ENCODE data around the gene XYLT1.

Gene XYLT1

DNA sequence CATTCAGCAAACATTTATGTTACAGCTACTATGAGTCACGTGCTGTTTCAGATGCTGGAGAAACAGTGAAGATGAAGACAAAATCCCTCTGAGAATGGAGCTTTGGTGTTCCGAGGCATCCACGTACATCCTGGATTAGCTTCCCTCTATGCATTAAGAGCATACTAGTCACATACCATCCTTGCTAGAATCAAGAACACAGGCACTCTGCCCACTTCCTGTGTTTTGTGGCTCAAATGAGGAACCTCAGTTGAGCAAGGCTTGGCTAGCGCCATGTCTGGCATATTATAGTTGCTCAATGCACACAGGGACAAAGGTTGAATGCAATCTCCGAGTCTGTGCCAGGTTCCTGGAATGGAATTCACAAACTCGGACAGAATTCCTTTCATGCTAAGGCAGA lies 297.5 kb downstream of the XYLT1 start:
- TF ChIP-seq, protein P1, sequence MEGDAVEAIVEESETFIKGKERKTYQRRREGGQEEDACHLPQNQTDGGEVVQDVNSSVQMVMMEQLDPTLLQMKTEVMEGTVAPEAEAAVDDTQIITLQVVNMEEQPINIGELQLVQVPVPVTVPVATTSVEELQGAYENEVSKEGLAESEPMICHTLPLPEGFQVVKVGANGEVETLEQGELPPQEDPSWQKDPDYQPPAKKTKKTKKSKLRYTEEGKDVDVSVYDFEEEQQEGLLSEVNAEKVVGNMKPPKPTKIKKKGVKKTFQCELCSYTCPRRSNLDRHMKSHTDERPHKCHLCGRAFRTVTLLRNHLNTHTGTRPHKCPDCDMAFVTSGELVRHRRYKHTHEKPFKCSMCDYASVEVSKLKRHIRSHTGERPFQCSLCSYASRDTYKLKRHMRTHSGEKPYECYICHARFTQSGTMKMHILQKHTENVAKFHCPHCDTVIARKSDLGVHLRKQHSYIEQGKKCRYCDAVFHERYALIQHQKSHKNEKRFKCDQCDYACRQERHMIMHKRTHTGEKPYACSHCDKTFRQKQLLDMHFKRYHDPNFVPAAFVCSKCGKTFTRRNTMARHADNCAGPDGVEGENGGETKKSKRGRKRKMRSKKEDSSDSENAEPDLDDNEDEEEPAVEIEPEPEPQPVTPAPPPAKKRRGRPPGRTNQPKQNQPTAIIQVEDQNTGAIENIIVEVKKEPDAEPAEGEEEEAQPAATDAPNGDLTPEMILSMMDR (conservative IDR thresholded peaks at IDR 0.05; ENCODE audit: low read depth, low read length) = no peak
- no peak overlapping the region for H3K4me3 ChIP-seq (ENCODE audit: low read depth, low read length)
- DNase-seq (ENCODE audit: low read depth) = peak; percentile 1

DNA sequence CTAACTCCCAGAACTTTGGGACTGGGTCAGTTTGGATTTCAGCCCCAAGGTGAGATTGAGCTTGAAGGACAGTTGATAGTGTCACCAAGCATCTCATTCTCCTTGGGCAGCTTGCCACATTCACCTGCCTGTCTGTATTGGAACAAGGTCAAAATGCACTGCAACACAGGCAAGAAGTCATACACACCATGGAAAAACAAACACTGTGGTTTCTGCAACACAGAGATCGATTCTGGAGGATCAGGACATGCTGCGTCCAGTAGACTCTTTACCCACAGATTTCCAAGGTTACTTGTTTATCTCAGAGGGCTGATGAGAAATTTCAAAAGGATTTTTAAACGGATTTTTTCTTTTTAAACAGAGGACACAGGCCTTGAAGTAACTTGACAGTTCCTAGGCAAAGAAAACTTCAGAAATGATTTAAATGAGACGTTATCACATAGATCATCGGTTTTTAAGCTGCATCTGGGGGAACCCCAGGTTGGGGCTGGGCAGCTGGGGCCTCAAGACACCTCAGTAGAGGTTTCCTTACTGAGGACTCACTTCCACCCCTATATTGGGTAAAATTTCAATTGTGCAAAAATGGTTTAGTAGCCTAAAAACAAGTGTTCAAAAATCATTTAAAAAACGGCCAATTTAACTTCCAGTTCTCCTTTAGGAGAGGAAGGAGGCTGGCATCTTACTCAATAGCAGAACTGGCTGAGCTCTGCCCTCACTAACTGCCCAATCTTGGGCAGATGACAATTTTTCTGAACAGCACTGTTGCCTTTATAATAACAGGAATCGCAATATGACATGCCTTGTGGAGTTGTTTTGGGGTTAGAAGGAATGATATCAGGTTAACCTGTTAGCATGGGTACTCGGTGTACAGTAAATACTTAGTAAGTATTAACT lies 299.3 kb downstream of the XYLT1 start:
- no peak for DNase-seq (ENCODE audit: low read depth)
- no peak overlapping the region for H3K4me3 ChIP-seq (ENCODE audit: low read depth, low read length)
- TF ChIP-seq, protein P1 (conservative IDR thresholded peaks at IDR 0.05; ENCODE audit: low read depth, low read length) = no peak

- DNase-seq (ENCODE audit: low read depth) = no peak
- H3K4me3 ChIP-seq (ENCODE audit: low read depth, low read length) = no peak overlapping the region
- TF ChIP-seq, protein P1 (conservative IDR thresholded peaks at IDR 0.05; ENCODE audit: low read depth, low read length) = no peak
Observed at GRCh38 chr16:17170435-17170834, 300.3 kb downstream of the XYLT1 start.

DNA sequence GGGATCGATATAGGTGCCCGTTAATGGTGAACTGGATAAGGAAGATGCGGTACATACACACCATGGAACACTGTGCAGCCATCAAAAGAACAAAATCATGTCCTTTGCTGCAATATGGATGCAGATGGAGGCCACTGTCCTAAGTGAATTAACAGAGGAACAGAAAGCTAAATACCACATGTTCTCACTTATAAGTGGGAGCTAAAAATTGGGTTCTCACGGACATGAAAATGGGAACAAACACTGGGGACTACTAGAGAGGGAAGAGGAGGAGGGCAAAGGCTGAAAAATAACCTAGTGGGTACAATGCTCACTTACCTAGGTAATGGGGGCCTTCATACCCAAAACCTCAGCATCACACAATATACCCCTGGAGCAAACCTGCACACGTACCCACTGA lies 302.6 kb downstream of the XYLT1 start:
- H3K4me3 ChIP-seq (ENCODE audit: low read depth, low read length) = no peak overlapping the region
- TF ChIP-seq, protein P1 (conservative IDR thresholded peaks at IDR 0.05; ENCODE audit: low read depth, low read length) = no peak
- DNase-seq (ENCODE audit: low read depth) = no peak

- TF ChIP-seq, protein P1 (conservative IDR thresholded peaks at IDR 0.05; ENCODE audit: low read depth, low read length) = no peak
- H3K4me3 ChIP-seq (ENCODE audit: low read depth, low read length) = no peak overlapping the region
- no peak for DNase-seq (ENCODE audit: low read depth)
Observed at GRCh38 chr16:17166095-17166494, 304.7 kb downstream of the XYLT1 start.

- no peak overlapping the region for H3K4me3 ChIP-seq (ENCODE audit: low read depth, low read length)
- TF ChIP-seq, protein P1 (conservative IDR thresholded peaks at IDR 0.05; ENCODE audit: low read depth, low read length) = no peak
- no peak for DNase-seq (ENCODE audit: low read depth)
Observed at GRCh38 chr16:17162560-17162959, 308.2 kb downstream of the XYLT1 start.

DNA sequence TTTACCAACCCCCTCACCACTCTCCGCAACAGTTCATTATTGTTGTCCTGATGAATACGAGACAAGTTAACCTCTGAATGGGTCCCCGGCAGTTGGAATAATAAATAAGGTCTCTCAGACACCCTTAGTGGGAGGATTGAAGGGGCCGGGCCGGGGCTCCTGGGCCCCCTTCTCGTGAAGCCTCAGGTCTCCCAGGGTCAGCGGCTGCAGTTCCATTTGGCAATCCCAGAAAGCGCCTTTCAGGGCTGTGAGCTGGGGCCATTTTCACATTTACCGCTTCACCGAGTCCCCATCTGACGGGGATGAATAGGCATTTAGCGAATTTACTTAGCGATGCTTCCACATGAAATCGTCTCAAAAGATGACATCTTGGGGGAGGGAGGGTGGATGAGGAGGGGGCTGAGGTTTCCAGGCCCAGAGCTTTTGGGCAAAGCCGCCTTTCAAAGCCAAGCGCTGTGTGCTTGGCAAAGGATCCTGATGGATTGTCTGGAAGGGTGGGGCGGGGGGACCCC lies 309.8 kb downstream of the XYLT1 start:
- H3K4me3 ChIP-seq (ENCODE audit: low read depth, low read length) = no peak overlapping the region
- TF ChIP-seq, protein P1 (conservative IDR thresholded peaks at IDR 0.05; ENCODE audit: low read depth, low read length) = no peak
- DNase-seq (ENCODE audit: low read depth) = no peak
